ENCODE results near the gene DPY19L1. TPM values are rescaled to one million over a fixed set of nuclear protein-coding genes. Genes with fewer than 3 reads are reported as not detected.

Gene DPY19L1
- total RNA-seq, 1 donor from 2014 or later: 77.2 TPM

Other genes starting within 250 kb of the DPY19L1 start
- gene TBX20, start 216.6 kb upstream of the DPY19L1 start, total RNA-seq: 5.9 and 9.9 TPM in 2 replicates